Measurements from ENCODE around the gene ITPK1. TPM values are rescaled to one million over a fixed set of nuclear protein-coding genes. Genes with fewer than 3 reads are reported as not detected.

The ITPK1 gene
- total RNA-seq, 1 experiment from 2014 or later: 25.9 TPM

- Histone ChIP-seq H3K4me1 (ENCODE audit: control insufficient read depth, insufficient read depth, low read length) (peaks cover 5% of the 10 kb centered on the region; the same call in 1 of the 2 replicates), H3K9me3 (ENCODE audit: control insufficient read depth, insufficient read depth, low read depth, low read length) (no peaks in the 10 kb centered on the region), H3K4me3 (ENCODE audit: low read depth in 2 of 2, low read length in 2 of 2) (no peak overlapping the region), H3K27ac (ENCODE audit: low read length) (no peak overlapping the region), H3K36me3 (ENCODE audit: control insufficient read depth, insufficient read depth, low read length) (no peaks in the 10 kb centered on the region), H3K27me3 (ENCODE audit: control insufficient read depth, insufficient read depth, low read length) (no peaks in the 10 kb centered on the region)
- no peak for TF ChIP-seq CTCF (IDR thresholded peaks at IDR 0.05)
- TF ChIP-seq TCF7L2 (IDR thresholded peaks at IDR 0.05; ENCODE audit: low read depth, low read length): no peak
- TF ChIP-seq POLR2AphosphoS5 (IDR thresholded peaks at IDR 0.05; ENCODE audit: low read depth, low read length): no peak
- no peak for TF ChIP-seq REST (IDR thresholded peaks at IDR 0.05; ENCODE audit: insufficient read depth in 1 of 2, low read depth in 2 of 2, low read length in 1 of 2)
- TF ChIP-seq SIN3A (IDR thresholded peaks at IDR 0.05; ENCODE audit: borderline replicate concordance, insufficient read depth, low read depth, low read length): no peak
- POLR2A ChIA-PET: no interaction called here
- CTCF ChIA-PET: no interaction called here
- BruUV-seq (replicated peaks): no TSS peak
- DNase-seq (ENCODE audit: low read depth, low spot score) (no peak), ATAC-seq (no peak)
- intact Hi-C loops (cut with micrococcal nuclease; ENCODE audit: unreplicated experiment): no loop called here
- in situ Hi-C loops (cut with HindIII; ENCODE audit: low pct_unique_long_range_greater_than_20kb, low sequenced_read_pairs): no loop called here
Measured at GRCh38 chr14:92984896-92985295, 130.8 kb downstream of the ITPK1 start.

DNA sequence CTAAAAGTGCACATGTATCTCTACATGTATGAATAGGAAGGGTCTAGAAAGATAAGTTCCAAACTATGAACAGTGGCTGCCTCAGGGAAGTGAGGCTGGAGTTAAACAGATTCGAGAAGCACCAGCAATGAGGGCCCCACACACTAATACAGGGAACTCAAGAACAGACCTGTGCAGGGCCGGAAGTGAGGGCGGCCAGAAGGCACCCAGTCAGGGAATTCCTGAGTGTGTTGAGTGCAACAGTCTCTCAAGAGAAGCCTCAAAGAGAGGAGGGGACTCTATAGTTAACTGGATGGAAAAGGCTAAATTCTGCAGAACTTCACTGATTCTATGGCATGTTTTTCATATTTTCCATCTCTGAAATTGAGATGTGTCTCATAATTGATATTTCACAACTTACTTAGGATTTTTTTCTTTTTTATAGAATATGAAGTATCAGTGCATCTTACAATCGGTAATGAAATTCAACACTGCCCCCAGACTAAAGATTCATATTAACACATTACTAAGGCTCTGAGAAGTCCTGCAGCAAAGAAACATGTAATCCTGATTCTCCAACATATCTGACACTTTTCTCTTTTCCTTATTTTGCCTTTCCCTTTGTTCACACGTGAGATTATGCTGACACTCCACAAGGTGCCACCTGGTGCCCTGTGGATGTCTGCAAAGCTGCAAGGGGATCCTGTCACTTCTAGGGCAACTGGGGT, 131.5 kb downstream of the ITPK1 start:
- in situ Hi-C loops (cut with HindIII; ENCODE audit: low pct_unique_long_range_greater_than_20kb, low sequenced_read_pairs) (no loop called here), intact Hi-C loops (cut with micrococcal nuclease; ENCODE audit: unreplicated experiment) (no loop called here)
- Histone ChIP-seq H3K9me3 (ENCODE audit: control insufficient read depth, insufficient read depth, low read depth, low read length) (no peaks in the 10 kb centered on the region), H3K36me3 (ENCODE audit: control insufficient read depth, insufficient read depth, low read length) (no peaks in the 10 kb centered on the region), H3K4me1 (ENCODE audit: control insufficient read depth, insufficient read depth, low read length) (peaks cover 5% of the 10 kb centered on the region; the same call in 1 of the 2 replicates), H3K27me3 (ENCODE audit: control insufficient read depth, insufficient read depth, low read length) (no peaks in the 10 kb centered on the region), H3K27ac (ENCODE audit: low read length) (no peak overlapping the region), H3K4me3 (ENCODE audit: low read depth in 2 of 2, low read length in 2 of 2) (no peak overlapping the region)
- BruUV-seq (replicated peaks): no TSS peak
- TF ChIP-seq POLR2AphosphoS5 (IDR thresholded peaks at IDR 0.05; ENCODE audit: low read depth, low read length): no peak
- no peak for ATAC-seq
- DNase-seq (ENCODE audit: low read depth, low spot score): no peak
- ChIA-PET POLR2A (no interaction called here), CTCF (no interaction called here)

DNA sequence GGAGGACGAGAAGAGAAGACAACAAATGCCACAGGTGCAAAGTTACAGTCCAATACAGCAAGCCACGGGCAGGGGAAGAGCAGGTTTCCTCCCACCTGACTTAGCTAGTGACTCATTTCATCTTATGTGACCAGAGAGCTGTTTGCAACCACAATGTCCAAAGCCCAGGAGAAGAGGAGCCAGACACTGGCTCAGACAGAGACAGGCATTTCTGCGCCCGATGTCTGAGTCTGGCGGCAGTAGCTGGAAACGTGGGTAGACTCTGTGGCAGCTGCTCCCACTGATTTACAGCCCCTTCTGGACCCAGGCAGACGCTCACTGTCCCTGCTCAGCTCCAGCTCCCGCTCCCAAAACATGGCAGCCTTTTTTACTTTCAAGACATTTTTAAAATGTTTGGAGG, 132.8 kb downstream of the ITPK1 start:
- Histone ChIP-seq H3K9me3 (ENCODE audit: control insufficient read depth, insufficient read depth, low read depth, low read length) (no peaks in the 10 kb centered on the region), H3K4me1 (ENCODE audit: control insufficient read depth, insufficient read depth, low read length) (peaks cover 5% of the 10 kb centered on the region; the same call in 1 of the 2 replicates), H3K4me3 (ENCODE audit: low read depth in 2 of 2, low read length in 2 of 2) (no peak overlapping the region), H3K36me3 (ENCODE audit: control insufficient read depth, insufficient read depth, low read length) (no peaks in the 10 kb centered on the region), H3K27me3 (ENCODE audit: control insufficient read depth, insufficient read depth, low read length) (no peaks in the 10 kb centered on the region), H3K27ac (ENCODE audit: low read length) (no peak overlapping the region)
- in situ Hi-C loops (cut with HindIII; ENCODE audit: low pct_unique_long_range_greater_than_20kb, low sequenced_read_pairs): no loop called here
- ChIA-PET CTCF (no interaction called here), POLR2A (no interaction called here)
- TF ChIP-seq POLR2AphosphoS5 (IDR thresholded peaks at IDR 0.05; ENCODE audit: low read depth, low read length) (no peak), CTCF (IDR thresholded peaks at IDR 0.05) (no peak), TCF7L2 (IDR thresholded peaks at IDR 0.05; ENCODE audit: low read depth, low read length) (no peak), REST (IDR thresholded peaks at IDR 0.05; ENCODE audit: insufficient read depth in 1 of 2, low read depth in 2 of 2, low read length in 1 of 2) (no peak), SIN3A (IDR thresholded peaks at IDR 0.05; ENCODE audit: borderline replicate concordance, insufficient read depth, low read depth, low read length) (no peak)
- no peak for DNase-seq (ENCODE audit: low read depth, low spot score)
- BruUV-seq (replicated peaks): no TSS peak
- intact Hi-C loops (cut with micrococcal nuclease; ENCODE audit: unreplicated experiment): no loop called here
- no peak for ATAC-seq

Measured in Panc1 (cell line).